ENCODE results near the gene HPCAL1. TPM values are rescaled to one million over a fixed set of nuclear protein-coding genes. Genes with fewer than 3 reads are reported as not detected.

Gene HPCAL1
- total and polyA plus RNA-seq, 2 of the 8 experiments (the other 6 are each of a cell fraction or from before 2014, with no cell fraction given): 5.8 to 8.6 TPM

GRCh38 chr2:10382354-10383061 lies 79.8 kb downstream of the HPCAL1 start:
- no peaks in the 10 kb centered on the region for H3K23me2 ChIP-seq (ENCODE audit: low read depth, low read length)
- H3K4me3 ChIP-seq (ENCODE audit: extremely low read depth in 1 of 4, insufficient read depth in 2 of 4, low read depth in 3 of 4, low read length in 4 of 4): no peak overlapping the region
- H2BK20ac ChIP-seq (ENCODE audit: low read length): no peak overlapping the region
- H3K18ac ChIP-seq (ENCODE audit: extremely low read depth, low read length): peak overlapping the region; percentile 42; the same call in 1 of the 2 replicates
- H4K20me1 ChIP-seq (replicated peaks in 1 of 2; ENCODE audit: control insufficient read depth in 1 of 2, insufficient read depth in 2 of 2, low read length in 2 of 2): no peaks in the 10 kb centered on the region
- no peak overlapping the region for H2BK12ac ChIP-seq (ENCODE audit: low read depth, low read length)
- no peaks in the 10 kb centered on the region for H3K27me3 ChIP-seq (replicated peaks in 1 of 4; ENCODE audit: control insufficient read depth in 3 of 4, extremely low read depth in 1 of 4, insufficient read depth in 3 of 4, low read length in 3 of 4)
- TF ChIP-seq SIN3A (conservative IDR thresholded peaks at IDR 0.05 in 1 of 2, IDR thresholded peaks at IDR 0.05 in 1 of 2; ENCODE audit: low read depth in 1 of 2, low read length in 2 of 2) (no peak), CHD2 (IDR thresholded peaks at IDR 0.05; ENCODE audit: low read length) (no peak), BACH1 (IDR thresholded peaks at IDR 0.05; ENCODE audit: low read length) (no peak), HDAC6 (IDR thresholded peaks at IDR 0.05; ENCODE audit: low read depth, low read length) (no peak), MAFK (IDR thresholded peaks at IDR 0.05; ENCODE audit: low read depth, low read length) (no peak), SP1 (IDR thresholded peaks at IDR 0.05; ENCODE audit: low read depth, low read length) (no peak), KDM5A (IDR thresholded peaks at IDR 0.05; ENCODE audit: low read length) (no peak), CHD1 (IDR thresholded peaks at IDR 0.05; ENCODE audit: low read depth, low read length) (no peak), CBX5 (IDR thresholded peaks at IDR 0.05; ENCODE audit: low read depth, low read length) (no peak), NRF1 (IDR thresholded peaks at IDR 0.05; ENCODE audit: low read depth, low read length) (no peak), SRF (IDR thresholded peaks at IDR 0.05; ENCODE audit: low read depth, low read length) (no peak), ZNF274 (IDR thresholded peaks at IDR 0.05; ENCODE audit: borderline replicate concordance, extremely low read depth, low read length) (no peak), TCF12 (IDR thresholded peaks at IDR 0.05; ENCODE audit: low read depth, low read length) (no peak)
- H4K5ac ChIP-seq (ENCODE audit: insufficient read length, low read depth, low read length): no peak overlapping the region
- no peak for DNase-seq (ENCODE audit: low read depth in 1 of 2, low spot score in 2 of 2)
- no peak overlapping the region for H3K27ac ChIP-seq (ENCODE audit: low read depth, low read length)
- no peak for FAIRE-seq
- H2BK120ac ChIP-seq (replicated peaks; ENCODE audit: low read depth, low read length): no peak overlapping the region
- H3K14ac ChIP-seq (ENCODE audit: insufficient read length): no peak overlapping the region
- no peaks in the 10 kb centered on the region for H3K36me3 ChIP-seq (ENCODE audit: control insufficient read depth in 2 of 4, insufficient read depth in 4 of 4, low read length in 3 of 4)
- H3K56ac ChIP-seq (replicated peaks; ENCODE audit: insufficient read length, low read depth, low read length): no peak overlapping the region
- CTCF ChIA-PET (ENCODE audit: partially characterized antibody): interaction anchor here (0.5 to 5.7 kb wide), 16 partner anchors 8 to 691 kb away, joined by 3 to 42 read pairs (median 3); no protein-coding TSS in a partner anchor
- no peak overlapping the region for H3K9ac ChIP-seq (replicated peaks in 1 of 4; ENCODE audit: extremely low read depth in 1 of 4, low read depth in 3 of 4, low read length in 3 of 4)
- no peaks in the 10 kb centered on the region for H3K79me2 ChIP-seq (ENCODE audit: control insufficient read depth in 1 of 2, insufficient read depth in 2 of 2, low read length in 2 of 2)
- no peak overlapping the region for H4K91ac ChIP-seq (replicated peaks; ENCODE audit: insufficient read length, low read length)
- H3K79me1 ChIP-seq (ENCODE audit: low read depth, low read length): no peaks in the 10 kb centered on the region
- peak overlapping the region; percentile 2 to 32 for H3K4me2 ChIP-seq (ENCODE audit: insufficient read depth in 1 of 2, low read depth in 2 of 2, low read length in 2 of 2)
- H3K23ac ChIP-seq (ENCODE audit: insufficient read length): no peak overlapping the region
- WGBS, 2 experiments (ENCODE audit: extremely low coverage in 1 of 2, insufficient coverage in 1 of 2, insufficient read length in 1 of 2, insufficient replicate concordance in 2 of 2, low coverage in 1 of 2, low lambda C conversion rate in 2 of 2, missing lambda C conversion rate in 1 of 2): 83% methylated on average over 18 of the region's 18 CpGs; no CpG with 5 or more reads in 1 of the 2 experiments
- no peaks in the 10 kb centered on the region for H3K9me3 ChIP-seq (ENCODE audit: insufficient read depth in 2 of 2, low read depth in 1 of 2, low read length in 1 of 2)
- H4K8ac ChIP-seq (ENCODE audit: extremely low read depth, insufficient read depth, low read length): no peak overlapping the region
- H3K4me1 ChIP-seq (replicated peaks in 1 of 4; ENCODE audit: control insufficient read depth in 3 of 4, insufficient read depth in 4 of 4, low read length in 3 of 4): peaks cover 3 to 17% (median 13%) of the 10 kb centered on the region in 4 experiments
- POLR2A ChIA-PET (ENCODE audit: partially characterized antibody): interaction anchor here (2.4 kb wide), 1 partner anchor 26 kb away, joined by 5 read pairs; no protein-coding TSS in a partner anchor
- no peak overlapping the region for H3K4ac ChIP-seq (replicated peaks; ENCODE audit: insufficient read length, low read depth, low read length)
- H2AFZ ChIP-seq (ENCODE audit: low read length): 0 out of 2 replicates have a peak overlapping the region, but pooled peaks have one; percentile 4
- H2BK5ac ChIP-seq (ENCODE audit: low read depth, low read length): peak overlapping the region; percentile 69; the same call in 1 of the 2 replicates
- 0 out of 2 replicates have a peak overlapping the region, but pooled peaks have one; percentile 19 for H2BK15ac ChIP-seq (ENCODE audit: low read length)
- no peak overlapping the region for H2AK5ac ChIP-seq (ENCODE audit: low read depth, low read length)
